ENCODE data around the gene SLC13A2.

DNA sequence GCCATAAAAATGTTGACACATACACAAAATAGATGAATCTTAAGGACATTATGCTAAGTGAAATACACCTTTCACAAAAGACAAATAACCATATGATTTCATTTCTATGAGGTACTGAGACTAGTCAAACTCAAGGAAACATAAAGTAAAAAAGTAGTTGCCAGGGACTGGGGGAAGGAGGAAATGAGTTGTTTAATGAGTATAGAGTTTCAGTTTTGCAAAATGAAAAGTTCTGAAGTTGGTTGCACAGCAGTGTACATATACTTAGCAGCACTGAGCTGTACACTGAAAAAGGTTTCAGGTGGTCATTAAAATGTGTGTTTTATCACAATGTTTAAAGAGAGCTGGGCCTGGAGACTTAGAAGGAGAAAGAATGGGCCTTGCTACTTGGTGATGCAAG lies 4.7 kb upstream of the SLC13A2 start:
- TF ChIP-seq, protein P1, sequence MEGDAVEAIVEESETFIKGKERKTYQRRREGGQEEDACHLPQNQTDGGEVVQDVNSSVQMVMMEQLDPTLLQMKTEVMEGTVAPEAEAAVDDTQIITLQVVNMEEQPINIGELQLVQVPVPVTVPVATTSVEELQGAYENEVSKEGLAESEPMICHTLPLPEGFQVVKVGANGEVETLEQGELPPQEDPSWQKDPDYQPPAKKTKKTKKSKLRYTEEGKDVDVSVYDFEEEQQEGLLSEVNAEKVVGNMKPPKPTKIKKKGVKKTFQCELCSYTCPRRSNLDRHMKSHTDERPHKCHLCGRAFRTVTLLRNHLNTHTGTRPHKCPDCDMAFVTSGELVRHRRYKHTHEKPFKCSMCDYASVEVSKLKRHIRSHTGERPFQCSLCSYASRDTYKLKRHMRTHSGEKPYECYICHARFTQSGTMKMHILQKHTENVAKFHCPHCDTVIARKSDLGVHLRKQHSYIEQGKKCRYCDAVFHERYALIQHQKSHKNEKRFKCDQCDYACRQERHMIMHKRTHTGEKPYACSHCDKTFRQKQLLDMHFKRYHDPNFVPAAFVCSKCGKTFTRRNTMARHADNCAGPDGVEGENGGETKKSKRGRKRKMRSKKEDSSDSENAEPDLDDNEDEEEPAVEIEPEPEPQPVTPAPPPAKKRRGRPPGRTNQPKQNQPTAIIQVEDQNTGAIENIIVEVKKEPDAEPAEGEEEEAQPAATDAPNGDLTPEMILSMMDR (IDR thresholded peaks at IDR 0.05; ENCODE audit: insufficient read depth, low read depth, low read length): no peak
- TF ChIP-seq EZH2 (IDR thresholded peaks at IDR 0.05; ENCODE audit: insufficient read depth, low read length): no peak

Data from astrocyte (in vitro differentiated cells and primary cell).